ENCODE results near the gene DISC1.

The DISC1 gene

DNA sequence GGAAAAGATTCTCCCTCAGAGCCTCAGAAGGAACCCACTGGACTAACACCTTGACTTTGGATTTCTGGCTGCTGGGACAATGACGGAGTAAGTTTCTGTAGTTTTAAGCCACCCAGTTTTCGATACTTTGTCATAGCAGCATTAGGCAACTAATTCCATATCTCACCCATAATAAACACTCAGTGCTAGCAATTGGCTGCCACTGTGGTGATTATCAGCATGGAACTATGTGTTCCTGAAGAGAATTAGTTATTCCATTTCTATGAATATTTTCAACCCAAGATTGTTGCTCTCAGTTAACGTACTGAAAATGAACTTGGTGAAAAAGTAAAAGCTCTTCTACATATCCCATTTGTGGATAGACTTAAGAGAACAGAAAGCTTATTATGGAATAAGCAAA, 299.3 kb downstream of the DISC1 start:
- DNase-seq (ENCODE audit: low read depth in 2 of 2) = no peak
- H3K4me3 ChIP-seq (replicated peaks in 1 of 2; ENCODE audit: low read depth in 2 of 2, low read length in 2 of 2) = no peak overlapping the region
- TF ChIP-seq CTCF (IDR thresholded peaks at IDR 0.05; ENCODE audit: low read depth, low read length) = no peak

DNA sequence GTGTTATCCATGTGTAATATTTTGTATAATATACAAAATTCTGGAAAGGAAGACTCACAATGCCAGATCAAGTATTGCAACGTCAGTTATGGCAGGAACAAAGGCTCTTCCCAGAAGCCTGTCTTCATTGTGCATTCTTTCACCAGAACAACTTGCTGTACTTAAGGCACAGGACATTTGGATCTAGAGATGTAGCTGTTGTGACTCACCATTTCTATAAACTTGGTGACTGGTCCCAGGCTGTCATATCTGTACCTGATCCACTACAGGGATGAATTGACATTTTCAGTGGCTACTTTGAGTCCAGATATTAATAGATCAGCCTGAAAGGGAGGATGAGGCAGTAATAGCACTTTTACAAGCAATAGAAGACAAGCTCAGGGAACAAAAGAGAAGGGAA, 299.8 kb downstream of the DISC1 start:
- DNase-seq (ENCODE audit: low read depth in 2 of 2) = peak; percentile 31 to 54
- no peak for TF ChIP-seq CTCF (IDR thresholded peaks at IDR 0.05; ENCODE audit: low read depth, low read length)
- H3K4me3 ChIP-seq (replicated peaks in 1 of 2; ENCODE audit: low read depth in 2 of 2, low read length in 2 of 2) = no peak overlapping the region

DNA sequence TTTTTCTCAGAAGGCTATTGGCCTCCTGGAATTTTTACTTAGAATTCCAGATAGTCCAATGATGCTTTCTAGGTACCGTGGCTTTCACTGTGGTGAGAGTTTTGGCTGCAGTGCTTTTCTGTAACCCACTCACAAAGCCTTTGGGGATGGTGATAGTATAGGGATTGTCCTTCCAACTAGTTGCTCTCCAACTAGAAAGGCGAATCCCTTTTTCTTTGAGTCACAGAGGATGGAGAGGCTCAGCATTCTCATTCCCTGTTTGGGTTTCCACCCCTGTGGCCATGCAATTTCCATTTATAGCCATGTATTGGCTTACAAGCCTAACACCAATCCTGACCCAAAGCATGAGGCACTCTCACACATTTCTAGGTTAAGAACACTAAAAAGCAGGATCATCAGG, 300.3 kb downstream of the DISC1 start:
- H3K4me3 ChIP-seq (replicated peaks in 1 of 2; ENCODE audit: low read depth in 2 of 2, low read length in 2 of 2) = no peak overlapping the region
- no peak for DNase-seq (ENCODE audit: low read depth in 2 of 2)
- TF ChIP-seq CTCF (IDR thresholded peaks at IDR 0.05; ENCODE audit: low read depth, low read length) = no peak

- no peak for TF ChIP-seq CTCF (IDR thresholded peaks at IDR 0.05; ENCODE audit: low read depth, low read length)
- no peak for DNase-seq (ENCODE audit: low read depth in 2 of 2)
- H3K4me3 ChIP-seq (replicated peaks in 1 of 2; ENCODE audit: low read depth in 2 of 2, low read length in 2 of 2) = no peak overlapping the region
Measured at GRCh38 chr1:231927431-231927830, 300.8 kb downstream of the DISC1 start.

- DNase-seq (ENCODE audit: low read depth in 2 of 2) = peak; percentile 78 to 86
- no peak overlapping the region for H3K4me3 ChIP-seq (replicated peaks in 1 of 2; ENCODE audit: low read depth in 2 of 2, low read length in 2 of 2)
- TF ChIP-seq CTCF (IDR thresholded peaks at IDR 0.05; ENCODE audit: low read depth, low read length) = no peak
Measured at GRCh38 chr1:231929311-231929710, 302.7 kb downstream of the DISC1 start.

DNA sequence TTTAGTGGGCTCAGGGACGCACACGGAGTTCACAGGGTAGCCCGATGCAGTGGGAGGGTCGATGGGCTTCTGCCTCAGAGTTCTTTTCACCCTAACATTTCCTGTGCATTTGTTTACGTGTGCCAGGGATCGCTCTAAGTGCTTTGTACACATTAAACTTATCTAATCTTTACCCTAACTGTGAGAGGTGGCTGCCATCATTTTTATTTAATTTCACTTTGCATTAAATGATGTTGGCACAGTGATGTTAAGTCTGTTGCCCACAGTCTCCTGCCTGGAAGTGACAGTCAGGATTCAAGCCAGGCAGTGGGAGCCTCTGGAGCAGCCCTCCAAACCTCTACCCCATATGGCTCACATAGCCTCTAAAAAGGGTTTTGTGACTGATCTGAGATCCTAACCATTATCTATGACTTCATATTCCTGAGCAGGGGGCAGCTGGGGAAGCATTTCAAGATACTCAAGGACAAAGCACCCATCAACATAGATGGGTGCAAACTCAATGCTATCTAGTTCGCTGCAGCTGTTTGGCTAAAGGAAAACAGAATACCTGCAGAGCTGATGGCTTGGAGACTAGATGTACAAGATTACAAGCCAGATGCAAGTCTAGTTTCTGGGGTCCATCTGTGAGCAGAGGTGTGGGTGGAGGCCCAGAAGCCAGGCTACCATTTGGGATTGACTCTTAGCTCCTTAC, 303.8 kb downstream of the DISC1 start:
- no peak overlapping the region for H3K4me3 ChIP-seq (replicated peaks in 1 of 2; ENCODE audit: low read depth in 2 of 2, low read length in 2 of 2)
- no peak for DNase-seq (ENCODE audit: low read depth in 2 of 2)
- no peak for TF ChIP-seq CTCF (IDR thresholded peaks at IDR 0.05; ENCODE audit: low read depth, low read length)

DNA sequence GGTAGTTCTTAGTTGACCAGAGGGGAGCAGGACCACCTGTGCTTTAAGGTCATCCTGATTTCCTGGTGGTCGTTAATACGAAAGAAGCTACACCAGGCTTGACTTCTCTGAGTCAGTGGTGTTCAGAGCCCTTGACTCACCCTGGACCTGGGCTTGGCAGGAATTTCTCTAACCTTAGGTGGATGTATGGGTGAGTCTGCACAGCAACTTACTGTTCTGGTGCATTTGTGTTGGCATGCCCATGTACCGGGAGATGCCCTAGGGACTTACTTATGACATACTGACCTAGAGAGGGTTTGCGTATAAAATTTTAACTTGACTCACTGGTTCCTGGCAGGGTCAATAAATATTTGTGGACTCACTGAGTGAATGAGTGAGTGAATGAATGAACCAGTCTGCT, 304.6 kb downstream of the DISC1 start:
- H3K4me3 ChIP-seq (replicated peaks in 1 of 2; ENCODE audit: low read depth in 2 of 2, low read length in 2 of 2) = no peak overlapping the region
- DNase-seq (ENCODE audit: low read depth in 2 of 2) = peak in 1 of 2 donors; percentile 90
- no peak for TF ChIP-seq CTCF (IDR thresholded peaks at IDR 0.05; ENCODE audit: low read depth, low read length)

Data from cardiac fibroblast (primary cell).